IMR-90 (cell line): ENCODE results near the gene ABHD16A. TPM values are rescaled to one million over a fixed set of nuclear protein-coding genes. Genes with fewer than 3 reads are reported as not detected.
A peak's percentile ranks its signal among the peaks of the same experiment; 100 is the strongest.

Experiments used
- ATAC-seq: fragments of 200-7000 bp; cut with Tn5 transposase; 2 replicates; pipeline ENCODE4 v1.9.1; 2020; ENCODE audit warnings: low read depth, mild to moderate bottlenecking, moderate library complexity
- BruUV-seq: library from RNA; stranded (reverse); fragments of 400-500 nt; replicated peaks from 2 replicates; lab custom pipeline; 2021; lab: Mats Ljungman, UMichigan
- CTCF ChIA-PET: fragments of 300-600 bp; formaldehyde crosslinking; extraction: SDS; loops from one replicate; lab custom pipeline; 2021; ENCODE audit warnings: antibody characterized with exemption; lab: Yijun Ruan, JAX
- POLR2A ChIA-PET: fragments of 300-600 bp; sonication (Branson Sonifier 250); formaldehyde crosslinking; loops from one replicate; lab custom pipeline; 2022; ENCODE audit warnings: antibody characterized with exemption; ENCODE audit not compliant: unreplicated experiment; lab: Charles Lee
- DNase-seq: peaks from one replicate; pipeline ENCODE4 v3.0.0; 2013
- H2AFZ ChIP-seq: replicated peaks from 2 replicates; pipeline ENCODE3; 2013; ENCODE audit warnings: low read length, mild to moderate bottlenecking; ENCODE audit not compliant: poor library complexity
- H2AK5ac ChIP-seq: 2 replicates; pipeline ENCODE4 v1.6.1; 2013; ENCODE audit warnings: low read depth, low read length, inconsistent platforms
- H2AK9ac ChIP-seq: replicated peaks from 2 replicates; pipeline ENCODE3; 2013; ENCODE audit warnings: mild to moderate bottlenecking, low read depth, low read length, moderate library complexity; ENCODE audit not compliant: poor library complexity
- H2BK120ac ChIP-seq: 2 replicates; pipeline ENCODE4 v1.6.1; 2013; ENCODE audit warnings: low read depth, low read length, inconsistent platforms
- H2BK15ac ChIP-seq: 3 replicates; pipeline ENCODE4 v1.6.1; 2013; ENCODE audit warnings: low read depth, low read length, inconsistent platforms
- H2BK20ac ChIP-seq: 2 replicates; pipeline ENCODE4 v1.6.1; 2013; ENCODE audit warnings: low read depth, mild to moderate bottlenecking, inconsistent platforms, low read length, moderate library complexity
- H2BK5ac ChIP-seq: 2 replicates; pipeline ENCODE4 v1.6.1; 2013; ENCODE audit warnings: mild to moderate bottlenecking, low read depth, low read length, inconsistent platforms; ENCODE audit not compliant: poor library complexity, severe bottlenecking
- H3K14ac ChIP-seq: replicated peaks from 2 replicates; pipeline ENCODE4 v1.6.1; 2013; ENCODE audit warnings: low read depth, low read length, inconsistent platforms
- H3K18ac ChIP-seq: 2 replicates; pipeline ENCODE4 v1.6.1; 2013; ENCODE audit warnings: low read depth, low read length, control low read depth
- H3K23ac ChIP-seq: 2 replicates; pipeline ENCODE4 v1.6.1; 2013; ENCODE audit warnings: low read depth, low read length, inconsistent platforms
- H3K27ac ChIP-seq: 2 replicates; pipeline ENCODE4 v1.5.1; 2013; ENCODE audit warnings: mild to moderate bottlenecking, control low read depth, low read length; ENCODE audit not compliant: insufficient read depth
- H3K27me3 ChIP-seq: 2 replicates; pipeline ENCODE4 v1.6.1; 2013; ENCODE audit warnings: low read length; ENCODE audit not compliant: control insufficient read depth, insufficient read depth
- H3K36me3 ChIP-seq: 2 replicates; pipeline ENCODE4 v1.6.1; 2013; ENCODE audit warnings: low read length, mixed read lengths; ENCODE audit not compliant: control insufficient read depth, insufficient read depth
- H3K4ac ChIP-seq: 2 replicates; pipeline ENCODE4 v1.6.1; 2013; ENCODE audit warnings: low read depth, low read length, inconsistent platforms
- H3K4me1 ChIP-seq: 2 replicates; pipeline ENCODE4 v1.6.1; 2013; ENCODE audit warnings: low read length, mixed read lengths; ENCODE audit not compliant: control insufficient read depth, insufficient read depth
- H3K4me2 ChIP-seq: 2 replicates; pipeline ENCODE4 v1.6.1; 2013; ENCODE audit warnings: low read depth, mild to moderate bottlenecking, control low read depth, low read length, moderate library complexity
- H3K4me3 ChIP-seq: 2 replicates; pipeline ENCODE4 v1.5.1; 2013; ENCODE audit warnings: low read depth, mild to moderate bottlenecking, control low read depth, low read length, moderate library complexity; ENCODE audit not compliant: insufficient read depth
- H3K56ac ChIP-seq: 2 replicates; pipeline ENCODE4 v1.6.1; 2013; ENCODE audit warnings: low read length, inconsistent platforms; ENCODE audit not compliant: insufficient read depth; ENCODE audit errors: extremely low read depth
- H3K79me1 ChIP-seq, 2 experiments: 2 replicates each; pipeline ENCODE4 v1.6.1; 2013; ENCODE audit warnings: low read length in 2 of 2, inconsistent platforms in 1 of 2, low read depth in 1 of 2
- H3K9ac ChIP-seq: 2 replicates; pipeline ENCODE4 v1.6.1; 2013; ENCODE audit warnings: low read depth, low read length, control low read depth
- H3K9me1 ChIP-seq: 2 replicates; pipeline ENCODE4 v1.6.1; 2013; ENCODE audit warnings: low read length, inconsistent platforms; ENCODE audit not compliant: insufficient read depth
- H3K9me3 ChIP-seq: 2 replicates; pipeline ENCODE4 v1.6.1; 2013; ENCODE audit warnings: low read length; ENCODE audit not compliant: control insufficient read depth, insufficient read depth
- H4K20me1 ChIP-seq: 2 replicates; pipeline ENCODE4 v1.6.1; 2013; ENCODE audit warnings: low read length, inconsistent platforms; ENCODE audit not compliant: insufficient read depth
- H4K5ac ChIP-seq: 2 replicates; pipeline ENCODE4 v1.6.1; 2013; ENCODE audit warnings: mild to moderate bottlenecking, low read depth, low read length, control low read depth
- H4K8ac ChIP-seq, 2 experiments: 2 replicates each; pipeline ENCODE4 v1.6.1; 2013; ENCODE audit warnings: low read depth in 2 of 2, low read length in 2 of 2, control low read depth in 1 of 2, inconsistent platforms in 1 of 2
- H4K91ac ChIP-seq: 2 replicates; pipeline ENCODE4 v1.6.1; 2013; ENCODE audit warnings: low read depth, low read length, inconsistent platforms; ENCODE audit not compliant: insufficient read depth
- BHLHE40 ChIP-seq: fragments of 150-350 bp; IDR thresholded peaks from 2 replicates; pipeline ENCODE4 v1.6.1; 2016; ENCODE audit warnings: mild to moderate bottlenecking, low read depth, low read length
- CEBPB ChIP-seq: IDR thresholded peaks from 2 replicates; pipeline ENCODE4 v1.6.1; 2012; ENCODE audit warnings: low read depth, low read length, improper control_type of control experiment
- CHD1 ChIP-seq: IDR thresholded peaks from 2 replicates; pipeline ENCODE4 v1.6.1; 2012; ENCODE audit warnings: low read depth, low read length, improper control_type of control experiment
- CTCF ChIP-seq: conservative IDR thresholded peaks from 2 replicates; pipeline ENCODE4 v1.5.1; 2012; ENCODE audit warnings: mild to moderate bottlenecking, low read depth, low read length, improper control_type of control experiment
- ELK1 ChIP-seq: fragments of 150-350 bp; IDR thresholded peaks from 2 replicates; pipeline ENCODE4 v1.6.1; 2016; ENCODE audit warnings: low read depth, mild to moderate bottlenecking, low read length, moderate library complexity, borderline replicate concordance
- FOS ChIP-seq: fragments of 150-350 bp; IDR thresholded peaks from 2 replicates; pipeline ENCODE4 v1.6.1; 2016; ENCODE audit warnings: low read depth, low read length
- MAFK ChIP-seq: IDR thresholded peaks from 2 replicates; pipeline ENCODE4 v1.6.1; 2012; ENCODE audit warnings: low read depth, low read length, improper control_type of control experiment
- MAZ ChIP-seq: IDR thresholded peaks from 2 replicates; pipeline ENCODE4 v1.6.1; 2012; ENCODE audit warnings: low read depth, mild to moderate bottlenecking, low read length, improper control_type of control experiment, moderate library complexity, borderline replicate concordance
- MXI1 ChIP-seq: IDR thresholded peaks from 2 replicates; pipeline ENCODE4 v1.6.1; 2012; ENCODE audit warnings: low read depth, mild to moderate bottlenecking, low read length, moderate library complexity, borderline replicate concordance
- NFE2L2 ChIP-seq: fragments of 150-350 bp; IDR thresholded peaks from 2 replicates; pipeline ENCODE4 v1.6.1; 2016; ENCODE audit warnings: low read depth, mild to moderate bottlenecking, low read length
- POLR2A ChIP-seq: IDR thresholded peaks from 2 replicates; pipeline ENCODE4 v1.6.1; 2012; ENCODE audit warnings: mild to moderate bottlenecking, low read depth, low read length
- RAD21 ChIP-seq: IDR thresholded peaks from 2 replicates; pipeline ENCODE4 v1.6.1; 2012; ENCODE audit warnings: low read length, improper control_type of control experiment
- RCOR1 ChIP-seq: IDR thresholded peaks from 2 replicates; pipeline ENCODE4 v1.6.1; 2012; ENCODE audit warnings: mild to moderate bottlenecking, low read length, improper control_type of control experiment; ENCODE audit not compliant: insufficient replicate concordance
- RFX5 ChIP-seq: IDR thresholded peaks from 2 replicates; pipeline ENCODE4 v1.8.0; 2012; ENCODE audit warnings: low read depth, mild to moderate bottlenecking, low read length, moderate library complexity
- USF2 ChIP-seq: fragments of 150-350 bp; IDR thresholded peaks from 2 replicates; pipeline ENCODE4 v1.6.1; 2017; ENCODE audit warnings: mild to moderate bottlenecking, antibody characterized with exemption, low read length, low read depth
- WGBS, 2 experiments: methylation state at CpG; one replicate each; pipeline versions ENCODE4 v1.1.5 to v1.1.7; 2013; ENCODE audit warnings: missing lambda C conversion rate in 2 of 2; ENCODE audit not compliant: insufficient read length in 1 of 2; ENCODE audit errors: extremely low coverage in 2 of 2; 5-methylcytosine and 5-hydroxymethylcytosine counted together
- dilution Hi-C: fragments of 300-500 bp; cut with HindIII; formaldehyde crosslinking; loops from one replicate; pipeline ENCODE4 v1.14.3; 2018; ENCODE audit warnings: low sequenced_read_pairs; ENCODE audit not compliant: unreplicated experiment
- in situ Hi-C: fragments of 300-500 bp; cut with MboI; formaldehyde crosslinking; loops from 3 replicates; pipeline ENCODE4 v1.14.3; 2019; ENCODE audit warnings: low sequenced_read_pairs, inconsistent platforms, mixed read lengths
- intact Hi-C: fragments of 100-400 bp; cut with micrococcal nuclease; formaldehyde crosslinking; loops from 2 replicates; pipeline ENCODE4 v1.10.0; 2022
- polyA plus RNA-seq, 3 experiments: library from polyadenylated mRNA; depleted of rRNA; stranded (reverse); fragments of >200 nt; gene quantifications; 2 replicates each; pipeline ENCODE4 v1.2.3, GENCODE V29; 2012; ENCODE audit warnings: low replicate concordance in 1 of 3
- total RNA-seq: library from RNA; depleted of rRNA; stranded (reverse); fragments of >200 nt; gene quantifications from 2 replicates; pipeline ENCODE4 v1.2.3, GENCODE V29; 2012

The ABHD16A gene
- total and polyA plus RNA-seq, 2 of the 4 experiments (the other 2 are of a cell fraction), result 31.5 to 35.1 TPM

- Histone ChIP-seq H3K23ac (peak overlapping the region; percentile 91; the same call in 1 of the 2 replicates), H3K4me3 (peak overlapping the region; percentile 85), H3K4me1 (peaks cover 7% of the 10 kb centered on the region), H4K5ac (peak overlapping the region; percentile 50), H3K18ac (peak overlapping the region; percentile 66; the same call in 1 of the 2 replicates), H2AFZ (peak overlapping the region; percentile 96), H3K4ac (peak overlapping the region; percentile 92), H2BK120ac (peak overlapping the region; percentile 78), H2AK5ac (peak overlapping the region; percentile 90), H3K79me1 (peaks cover 0 to 50% of the 10 kb centered on the region in 2 experiments; a peak in 3 of 4 replicates), H4K8ac (peak overlapping the region; percentile 17 to 82; a peak in 2 of 4 replicates), H3K36me3 (peaks cover 50% of the 10 kb centered on the region), H3K9me3 (no peaks in the 10 kb centered on the region), H4K20me1 (peaks cover 32% of the 10 kb centered on the region), H3K9ac (peak overlapping the region; percentile 81), H2BK20ac (0 out of 2 replicates have a peak overlapping the region, but pooled peaks have one; percentile 6), H2BK5ac (peak overlapping the region; percentile 83), H3K27me3 (no peaks in the 10 kb centered on the region), H3K56ac (peak overlapping the region; percentile 67), H3K27ac (peak overlapping the region; percentile 85), H2AK9ac (peak overlapping the region; percentile 99), H3K14ac (peak overlapping the region; percentile 89), H4K91ac (peak overlapping the region; percentile 72), H2BK15ac (peak overlapping the region; percentile 45; the same call in 1 of the 3 replicates), H3K9me1 (peaks cover 5% of the 10 kb centered on the region), H3K4me2 (peak overlapping the region; percentile 92)
- no TSS peak for BruUV-seq
- no CpG with 5 or more reads among the region's 29 CpGs for WGBS, 2 experiments
- ChIA-PET CTCF (interaction anchor here (0.5 to 0.9 kb wide), 3 partner anchors 21 to 48 kb away, joined by 3 read pairs; partner anchors contain the start of gene LY6G5C), POLR2A (interaction anchor here (0.6 to 1.0 kb wide), 3 partner anchors 28 to 189 kb away, joined by 3 read pairs; no protein-coding TSS in a partner anchor)
- peak; percentile 81 for ATAC-seq
- intact Hi-C loops, result loop anchor here (2.0 kb wide), 2 partner anchors 49 to 101 kb away; partner anchors contain the start of gene LY6G5C
- in situ Hi-C loops, result no loop called here
- DNase-seq, result peak; percentile 79
- dilution Hi-C loops, result no loop called here
- TF ChIP-seq CEBPB (no peak), MXI1 (0 out of 2 replicates have a peak, but pooled peaks have one; percentile 37), POLR2A (no peak), CHD1 (no peak), FOS (no peak), BHLHE40 (no peak), ELK1 (no peak), MAZ (peak; percentile 55; the same call in 1 of the 2 replicates), NFE2L2 (no peak; the same call in 1 of the 2 replicates), CTCF (peak; percentile 67), RAD21 (peak; percentile 77), RCOR1 (no peak), MAFK (no peak), USF2 (peak; percentile 39; the same call in 1 of the 2 replicates), RFX5 (no peak)
Measured at GRCh38 chr6:31729515-31729978, 26.4 kb upstream of the ABHD16A start.
